ENCODE measurements around the gene KAT6B. TPM values are rescaled to one million over a fixed set of nuclear protein-coding genes. Genes with fewer than 3 reads are reported as not detected.
A peak's percentile ranks its signal among the peaks of the same experiment; 100 is the strongest.

Gene KAT6B
- total RNA-seq, 1 donor from 2014 or later = 41.0 TPM

DNA sequence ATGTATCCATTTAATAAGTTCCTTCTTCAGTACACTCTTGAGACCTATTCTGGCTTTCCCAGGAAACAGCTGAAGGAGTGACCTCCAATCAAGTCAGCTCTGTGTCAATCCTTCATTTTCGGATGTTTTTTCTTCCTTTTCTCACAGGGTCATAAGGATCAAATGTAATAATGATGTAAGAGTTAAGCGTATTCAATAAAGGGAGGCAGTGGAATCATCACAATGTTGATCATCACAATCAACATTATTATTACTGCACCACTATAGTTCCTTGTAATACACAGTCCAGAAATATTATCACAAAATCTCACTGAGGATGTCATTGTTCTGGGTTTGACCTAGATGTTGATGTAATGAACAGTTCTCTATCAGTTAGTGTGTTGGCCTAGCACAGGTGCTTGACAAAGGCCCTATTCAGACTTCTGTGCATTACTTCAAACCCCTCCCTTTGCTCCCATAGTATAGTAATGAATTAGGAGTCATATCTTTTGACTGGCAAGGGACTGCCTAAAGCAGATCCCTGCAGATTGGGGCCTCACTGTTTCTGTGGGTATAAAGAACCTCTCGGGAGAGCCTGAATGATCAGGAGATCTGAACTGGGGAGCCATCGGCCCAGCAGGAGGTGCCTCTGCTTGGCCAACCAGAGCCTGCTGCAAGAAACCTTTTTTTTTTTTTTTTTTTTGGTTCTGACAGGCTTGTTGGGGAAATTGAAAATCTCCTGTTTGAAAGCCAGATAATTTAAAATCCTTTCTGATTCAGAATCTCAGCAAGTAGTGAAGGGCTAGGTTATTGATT, 100.6 kb downstream of the KAT6B start:
- Histone ChIP-seq H3K4me3 (no peak overlapping the region), H3K27ac (replicated peaks) (peak overlapping the region; percentile 18), H3K9me3 (replicated peaks) (no peaks in the 10 kb centered on the region), H3K36me3 (no peaks in the 10 kb centered on the region), H3K27me3 (ENCODE audit: low read depth) (no peaks in the 10 kb centered on the region), H3K4me1 (peaks cover 93% of the 10 kb centered on the region)
- intact Hi-C loops (cut with micrococcal nuclease) = no loop called here
- DNase-seq = no peak
- TF ChIP-seq, protein P1, sequence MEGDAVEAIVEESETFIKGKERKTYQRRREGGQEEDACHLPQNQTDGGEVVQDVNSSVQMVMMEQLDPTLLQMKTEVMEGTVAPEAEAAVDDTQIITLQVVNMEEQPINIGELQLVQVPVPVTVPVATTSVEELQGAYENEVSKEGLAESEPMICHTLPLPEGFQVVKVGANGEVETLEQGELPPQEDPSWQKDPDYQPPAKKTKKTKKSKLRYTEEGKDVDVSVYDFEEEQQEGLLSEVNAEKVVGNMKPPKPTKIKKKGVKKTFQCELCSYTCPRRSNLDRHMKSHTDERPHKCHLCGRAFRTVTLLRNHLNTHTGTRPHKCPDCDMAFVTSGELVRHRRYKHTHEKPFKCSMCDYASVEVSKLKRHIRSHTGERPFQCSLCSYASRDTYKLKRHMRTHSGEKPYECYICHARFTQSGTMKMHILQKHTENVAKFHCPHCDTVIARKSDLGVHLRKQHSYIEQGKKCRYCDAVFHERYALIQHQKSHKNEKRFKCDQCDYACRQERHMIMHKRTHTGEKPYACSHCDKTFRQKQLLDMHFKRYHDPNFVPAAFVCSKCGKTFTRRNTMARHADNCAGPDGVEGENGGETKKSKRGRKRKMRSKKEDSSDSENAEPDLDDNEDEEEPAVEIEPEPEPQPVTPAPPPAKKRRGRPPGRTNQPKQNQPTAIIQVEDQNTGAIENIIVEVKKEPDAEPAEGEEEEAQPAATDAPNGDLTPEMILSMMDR (IDR thresholded peaks at IDR 0.05; ENCODE audit: borderline replicate concordance) = no peak

DNA sequence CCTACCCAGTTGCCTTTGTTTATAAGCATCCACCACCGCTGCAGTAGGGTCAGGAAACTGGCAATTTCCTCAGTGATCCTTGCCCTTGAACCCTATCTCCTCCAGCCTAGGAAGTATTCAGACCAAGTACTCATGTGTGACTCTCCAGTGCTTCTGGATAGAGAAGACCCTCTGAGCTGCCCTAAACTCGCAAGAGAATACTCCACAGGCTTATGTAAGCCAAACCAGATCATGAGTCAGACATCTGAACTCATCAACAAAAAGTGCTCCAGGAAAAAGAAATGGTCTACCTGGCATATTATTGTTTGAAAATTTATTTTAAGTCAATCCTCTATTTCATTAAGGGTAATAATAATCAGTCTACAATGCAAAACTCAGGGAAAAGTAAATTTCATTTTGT, 101.3 kb downstream of the KAT6B start:
- intact Hi-C loops (cut with micrococcal nuclease) = no loop called here
- no peaks in the 10 kb centered on the region for H3K27me3 ChIP-seq (ENCODE audit: low read depth)
- peaks cover 92% of the 10 kb centered on the region for H3K4me1 ChIP-seq
- no peak for DNase-seq
- no peaks in the 10 kb centered on the region for H3K36me3 ChIP-seq
- TF ChIP-seq, protein P1 (IDR thresholded peaks at IDR 0.05; ENCODE audit: borderline replicate concordance) = no peak
- no peaks in the 10 kb centered on the region for H3K9me3 ChIP-seq (replicated peaks)
- H3K27ac ChIP-seq (replicated peaks) = no peak overlapping the region
- H3K4me3 ChIP-seq = no peak overlapping the region

DNA sequence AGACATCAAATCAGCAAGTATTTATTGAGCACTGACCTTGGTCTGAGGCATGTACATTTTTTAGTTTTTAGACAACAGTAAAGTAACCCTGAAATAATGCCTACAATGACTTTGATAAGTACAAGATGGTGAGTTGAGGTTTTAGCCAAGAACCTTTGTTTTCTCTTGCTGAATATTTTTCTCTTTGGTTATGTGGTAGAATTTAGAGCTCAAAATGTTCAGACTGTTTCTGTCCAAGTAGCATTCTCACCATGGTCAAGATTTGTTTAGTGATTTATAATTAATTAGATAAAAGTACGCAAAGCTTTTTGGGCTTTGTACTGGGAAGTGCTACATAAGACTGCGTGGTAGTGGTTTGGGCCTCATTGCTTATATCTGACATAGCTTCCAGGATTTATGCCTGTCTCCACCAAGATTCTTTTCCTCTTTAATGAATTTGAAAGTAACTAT, 102.4 kb downstream of the KAT6B start:
- peak overlapping the region; percentile 54 for H3K27ac ChIP-seq (replicated peaks)
- intact Hi-C loops (cut with micrococcal nuclease) = no loop called here
- H3K27me3 ChIP-seq (ENCODE audit: low read depth) = no peaks in the 10 kb centered on the region
- H3K4me1 ChIP-seq = peaks cover 92% of the 10 kb centered on the region
- TF ChIP-seq, protein P1 (IDR thresholded peaks at IDR 0.05; ENCODE audit: borderline replicate concordance) = no peak
- H3K4me3 ChIP-seq = no peak overlapping the region
- no peaks in the 10 kb centered on the region for H3K36me3 ChIP-seq
- H3K9me3 ChIP-seq (replicated peaks) = no peaks in the 10 kb centered on the region
- no peak for DNase-seq

DNA sequence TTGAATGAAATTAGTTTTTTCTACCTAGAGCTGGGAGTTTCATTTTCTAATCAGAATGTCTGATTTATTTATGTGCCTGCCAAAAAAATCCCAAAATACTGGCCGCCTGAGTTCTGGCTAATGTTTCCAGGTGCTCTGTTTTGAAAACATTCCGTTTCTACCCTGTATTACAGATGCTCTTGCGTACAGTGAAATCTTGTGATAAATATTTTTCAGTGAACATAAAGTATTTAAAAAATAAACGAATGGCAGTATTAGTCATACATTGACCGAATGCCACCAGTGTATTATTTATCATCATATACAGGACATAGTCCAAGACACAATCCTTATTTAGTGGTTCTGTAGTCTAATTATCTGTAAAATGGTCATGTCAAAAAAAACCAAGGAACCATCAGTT, 102.8 kb downstream of the KAT6B start:
- intact Hi-C loops (cut with micrococcal nuclease) = no loop called here
- TF ChIP-seq, protein P1 (IDR thresholded peaks at IDR 0.05; ENCODE audit: borderline replicate concordance) = no peak
- Histone ChIP-seq H3K4me3 (no peak overlapping the region), H3K4me1 (peaks cover 92% of the 10 kb centered on the region), H3K27me3 (ENCODE audit: low read depth) (no peaks in the 10 kb centered on the region), H3K36me3 (no peaks in the 10 kb centered on the region), H3K27ac (replicated peaks) (peak overlapping the region; percentile 54), H3K9me3 (replicated peaks) (no peaks in the 10 kb centered on the region)
- no peak for DNase-seq

DNA sequence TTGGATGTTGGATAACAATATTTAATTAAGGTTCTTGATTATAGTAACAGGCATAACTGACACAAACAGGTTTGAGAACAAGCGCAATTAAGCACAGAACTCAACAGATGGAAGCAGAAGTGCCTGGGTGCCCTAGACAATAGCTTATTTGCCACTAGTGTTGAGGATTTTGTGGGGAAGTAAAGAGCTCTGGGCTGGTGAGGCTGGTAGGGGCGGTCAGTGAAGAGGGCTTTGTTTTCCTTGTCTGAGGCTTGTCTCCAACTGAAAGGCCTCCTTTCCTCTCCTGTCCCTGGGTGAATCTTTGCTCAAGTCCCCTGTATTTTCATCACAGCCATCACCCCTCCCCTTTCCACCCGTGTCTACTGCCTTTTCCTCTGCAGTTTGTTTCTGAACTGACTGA, 104.6 kb downstream of the KAT6B start:
- H3K4me3 ChIP-seq = no peak overlapping the region
- intact Hi-C loops (cut with micrococcal nuclease) = no loop called here
- no peaks in the 10 kb centered on the region for H3K36me3 ChIP-seq
- peaks cover 86% of the 10 kb centered on the region for H3K4me1 ChIP-seq
- H3K27me3 ChIP-seq (ENCODE audit: low read depth) = no peaks in the 10 kb centered on the region
- TF ChIP-seq, protein P1 (IDR thresholded peaks at IDR 0.05; ENCODE audit: borderline replicate concordance) = no peak
- DNase-seq = no peak
- H3K9me3 ChIP-seq (replicated peaks) = no peaks in the 10 kb centered on the region
- H3K27ac ChIP-seq (replicated peaks) = no peak overlapping the region
